Gastroesophageal sphincter (tissue), 4 donors: Measurements from ENCODE around the gene ICE1. TPM values are rescaled to one million over a fixed set of nuclear protein-coding genes. Genes with fewer than 3 reads are reported as not detected.

ENCODE experiments used
- ATAC-seq: fragments of 150-250 bp; one replicate; pipeline ENCODE4 v1.9.1; 2016; ENCODE audit warnings: mild to moderate bottlenecking, moderate library complexity
- H3K27ac ChIP-seq, 4 donors: fragments of 200-600 bp; sonication (generic) in 3 of 4; 1 replicate in 3 of 4; 2 replicates in 1 of 4; pipeline ENCODE4 v1.5.1; 2016 to 2019
- H3K27me3 ChIP-seq: fragments of 200-600 bp; sonication (generic); one replicate; pipeline ENCODE4 v1.5.1; 2019
- H3K36me3 ChIP-seq, 2 donors: fragments of 200-600 bp; sonication (generic); one replicate each; pipeline ENCODE4 v1.5.1; 2019; ENCODE audit warnings: control low read depth in 1 of 2
- H3K4me1 ChIP-seq, 3 donors: fragments of 200-600 bp; sonication (generic); 1 replicate in 2 of 3; 2 replicates in 1 of 3; pipeline ENCODE4 v1.5.1; 2016 to 2019; ENCODE audit warnings: control low read depth in 2 of 3
- H3K4me3 ChIP-seq, 2 donors: fragments of 200-600 bp; sonication (generic); one replicate each; pipeline ENCODE4 v1.5.1; 2019; ENCODE audit warnings: mild to moderate bottlenecking in 1 of 2, moderate library complexity in 1 of 2
- H3K9me3 ChIP-seq, 3 donors: fragments of 200-600 bp; sonication (generic); one replicate each; pipeline ENCODE4 v1.5.1; 2017 to 2019; ENCODE audit warnings: control low read depth in 2 of 3
- CTCF ChIP-seq, 4 experiments: fragments of 200-600 bp in 2 of 4; fragments of 450-650 bp in 2 of 4; sonication (generic) in 1 of 4; IDR thresholded peaks; one replicate each; pipeline ENCODE4 v1.5.1; 2017 to 2019; ENCODE audit warnings: antibody characterized with exemption in 4 of 4, mild to moderate bottlenecking in 2 of 4, moderate library complexity in 2 of 4
- EP300 ChIP-seq: sonication (generic); formaldehyde crosslinking; IDR thresholded peaks from one replicate; pipeline ENCODE4 v1.6.1; 2017; ENCODE audit warnings: antibody characterized with exemption, mild to moderate bottlenecking
- POLR2A ChIP-seq, 2 donors: fragments of 450-650 bp; IDR thresholded peaks; one replicate each; pipeline ENCODE4 v1.6.1; 2017; ENCODE audit warnings: antibody characterized with exemption in 2 of 2, mild to moderate bottlenecking in 2 of 2, moderate library complexity in 1 of 2
- POLR2AphosphoS5 ChIP-seq: sonication (generic); formaldehyde crosslinking; IDR thresholded peaks from one replicate; pipeline ENCODE4 v1.6.1; 2017; ENCODE audit warnings: antibody characterized with exemption
- WGBS, 2 donors: methylation state at CpG; one replicate each; pipeline ENCODE4 v1.1.5; 2018; ENCODE audit warnings: low coverage in 1 of 2; 5-methylcytosine and 5-hydroxymethylcytosine counted together
- total RNA-seq, 4 donors: library from RNA; depleted of rRNA; stranded (reverse); fragments of >200 nt; gene quantifications; one replicate each; pipeline ENCODE4 v1.1.0, GENCODE V29; 2016

The ICE1 gene
- total RNA-seq, 4 donors from 2014 or later: 28.0 to 41.6 (median 34.7) TPM

- H3K9me3 ChIP-seq: no peaks in the 10 kb centered on the region
- H3K4me3 ChIP-seq: no peak overlapping the region
- H3K4me1 ChIP-seq: no peaks in the 10 kb centered on the region
- ATAC-seq: no peak
- TF ChIP-seq POLR2A (IDR thresholded peaks at IDR 0.05) (no peak), CTCF (IDR thresholded peaks at IDR 0.05) (no peak)
- 81 to 82% methylated on average over 3 of the region's 8 CpGs for WGBS, 2 donors
- H3K36me3 ChIP-seq: peaks cover 0 to 71% of the 10 kb centered on the region in 2 donors
- H3K27ac ChIP-seq: no peak overlapping the region
- no peaks in the 10 kb centered on the region for H3K27me3 ChIP-seq
These were observed 58.1 kb downstream of the ICE1 start for GRCh38 chr5:5480481-5481111.

GRCh38 chr5:5481206-5481605, 58.7 kb downstream of the ICE1 start:
- ATAC-seq: no peak
- H3K36me3 ChIP-seq: peaks cover 0 to 71% of the 10 kb centered on the region in 2 donors
- TF ChIP-seq CTCF (IDR thresholded peaks at IDR 0.05) (no peak), POLR2AphosphoS5 (no peak), EP300 (no peak), POLR2A (IDR thresholded peaks at IDR 0.05) (no peak)
- no peak overlapping the region for H3K4me3 ChIP-seq
- WGBS, 2 donors: 79 to 91% methylated on average over 3 of the region's 3 CpGs
- no peaks in the 10 kb centered on the region for H3K9me3 ChIP-seq
- no peak overlapping the region for H3K27ac ChIP-seq
- H3K4me1 ChIP-seq: no peaks in the 10 kb centered on the region
- H3K27me3 ChIP-seq: no peaks in the 10 kb centered on the region

- H3K4me1 ChIP-seq: no peaks in the 10 kb centered on the region
- no peak for ATAC-seq
- no peaks in the 10 kb centered on the region for H3K9me3 ChIP-seq
- no peak overlapping the region for H3K4me3 ChIP-seq
- no peak overlapping the region for H3K27ac ChIP-seq
- TF ChIP-seq POLR2A (IDR thresholded peaks at IDR 0.05): no peak
- no peak for TF ChIP-seq EP300
- no peak for TF ChIP-seq CTCF (IDR thresholded peaks at IDR 0.05)
- no peak for TF ChIP-seq POLR2AphosphoS5
- WGBS, 2 donors: 93 to 100% methylated on average over 3 to 4 of the region's 4 CpGs
- H3K27me3 ChIP-seq: no peaks in the 10 kb centered on the region
- peaks cover 0 to 71% of the 10 kb centered on the region in 2 donors for H3K36me3 ChIP-seq
These were observed 59.2 kb downstream of the ICE1 start for GRCh38 chr5:5481633-5482032.

DNA sequence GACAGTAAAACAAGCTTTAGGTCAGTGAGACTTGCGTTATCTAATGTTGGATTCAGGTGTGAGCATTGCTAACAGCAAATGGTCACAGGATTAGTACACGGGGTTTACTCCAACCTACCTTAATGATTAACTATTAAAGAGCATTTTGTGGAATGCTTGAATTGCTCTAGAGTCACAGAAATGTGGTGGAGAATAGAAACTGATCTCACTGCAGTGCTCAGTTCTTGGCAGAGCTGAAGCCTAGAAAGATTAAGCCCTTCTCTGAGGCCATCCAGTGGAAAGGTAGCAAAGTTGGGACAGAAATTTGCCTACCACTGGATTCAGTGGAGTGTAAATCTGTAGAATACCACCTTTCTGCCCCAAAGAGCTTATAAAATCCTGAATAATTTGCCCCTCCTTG, 60.9 kb downstream of the ICE1 start:
- Histone ChIP-seq H3K27me3 (no peaks in the 10 kb centered on the region), H3K27ac (no peak overlapping the region), H3K4me3 (no peak overlapping the region), H3K36me3 (peaks cover 0 to 68% of the 10 kb centered on the region in 2 donors), H3K9me3 (no peaks in the 10 kb centered on the region), H3K4me1 (no peaks in the 10 kb centered on the region)
- TF ChIP-seq POLR2A (IDR thresholded peaks at IDR 0.05) (no peak), POLR2AphosphoS5 (no peak), EP300 (no peak), CTCF (IDR thresholded peaks at IDR 0.05) (no peak)
- ATAC-seq: no peak
- 82% methylated on average over 2 of the region's 2 CpGs; no CpG with 5 or more reads in 1 of the 2 donors for WGBS, 2 donors

- Histone ChIP-seq H3K36me3 (peaks cover 0 to 70% of the 10 kb centered on the region in 2 donors), H3K27me3 (no peaks in the 10 kb centered on the region)
- 61 to 80% methylated on average over 5 of the region's 5 CpGs for WGBS, 2 donors
These were observed 61.6 kb downstream of the ICE1 start for GRCh38 chr5:5483880-5484598.

More at GRCh38 chr5:5483880-5484598, 61.6 kb downstream of the ICE1 start:
- Histone ChIP-seq H3K27ac (no peak overlapping the region), H3K4me1 (no peaks in the 10 kb centered on the region), H3K9me3 (no peaks in the 10 kb centered on the region), H3K4me3 (no peak overlapping the region)
- no peak for TF ChIP-seq EP300
- no peak for TF ChIP-seq POLR2AphosphoS5
- no peak for TF ChIP-seq CTCF (IDR thresholded peaks at IDR 0.05)
- no peak for TF ChIP-seq POLR2A (IDR thresholded peaks at IDR 0.05)
- no peak for ATAC-seq
